Inferior parietal cortex (tissue), 1 donor: ENCODE data around the gene ADCY5.
"Not testable (repeated sequence)": the region's sequence is repeated elsewhere in the genome, so short reads cannot be mapped to it uniquely, and the experiment has no call there.

Source experiments
- DNase-seq: peaks from one replicate; pipeline ENCODE4 v3.0.0-alpha.2; 2016; ENCODE audit errors: extremely low spot score

The ADCY5 gene

GRCh38 chr3:123261666-123262065, 187.2 kb downstream of the ADCY5 start:
- DNase-seq: no peak

GRCh38 chr3:123258811-123259420, 190.0 kb downstream of the ADCY5 start:
- peak; percentile 68 for DNase-seq

- no peak for DNase-seq
Observed at GRCh38 chr3:123258359-123258758, 190.5 kb downstream of the ADCY5 start.

GRCh38 chr3:123256256-123256655, 192.6 kb downstream of the ADCY5 start:
- DNase-seq: no peak

- no peak for DNase-seq
Observed at GRCh38 chr3:123246866-123247265, 202.0 kb downstream of the ADCY5 start.

- DNase-seq: no peak
Observed at GRCh38 chr3:123244128-123244527, 204.8 kb downstream of the ADCY5 start.

- DNase-seq: no peak
Observed at GRCh38 chr3:123239756-123240155, 209.1 kb downstream of the ADCY5 start.

- DNase-seq: not testable (repeated sequence)
Observed at GRCh38 chr3:123239186-123239585, 209.7 kb downstream of the ADCY5 start.

- DNase-seq: no peak
Observed at GRCh38 chr3:123236902-123237301, 212.0 kb downstream of the ADCY5 start.
